NCI-H1417 treated with DMSO at 0.1 percent for 48 hours (cell line): ENCODE data around the gene GPX1.
A peak's percentile ranks its signal among the peaks of the same experiment; 100 is the strongest.
"Not testable (repeated sequence)": the region's sequence is repeated elsewhere in the genome, so short reads cannot be mapped to it uniquely, and the experiment has no call there.

Experiments
- DNase-seq: peaks from one replicate; lab custom pipeline; 2025; lab: John Stamatoyannopoulos, UW

The GPX1 gene

DNA sequence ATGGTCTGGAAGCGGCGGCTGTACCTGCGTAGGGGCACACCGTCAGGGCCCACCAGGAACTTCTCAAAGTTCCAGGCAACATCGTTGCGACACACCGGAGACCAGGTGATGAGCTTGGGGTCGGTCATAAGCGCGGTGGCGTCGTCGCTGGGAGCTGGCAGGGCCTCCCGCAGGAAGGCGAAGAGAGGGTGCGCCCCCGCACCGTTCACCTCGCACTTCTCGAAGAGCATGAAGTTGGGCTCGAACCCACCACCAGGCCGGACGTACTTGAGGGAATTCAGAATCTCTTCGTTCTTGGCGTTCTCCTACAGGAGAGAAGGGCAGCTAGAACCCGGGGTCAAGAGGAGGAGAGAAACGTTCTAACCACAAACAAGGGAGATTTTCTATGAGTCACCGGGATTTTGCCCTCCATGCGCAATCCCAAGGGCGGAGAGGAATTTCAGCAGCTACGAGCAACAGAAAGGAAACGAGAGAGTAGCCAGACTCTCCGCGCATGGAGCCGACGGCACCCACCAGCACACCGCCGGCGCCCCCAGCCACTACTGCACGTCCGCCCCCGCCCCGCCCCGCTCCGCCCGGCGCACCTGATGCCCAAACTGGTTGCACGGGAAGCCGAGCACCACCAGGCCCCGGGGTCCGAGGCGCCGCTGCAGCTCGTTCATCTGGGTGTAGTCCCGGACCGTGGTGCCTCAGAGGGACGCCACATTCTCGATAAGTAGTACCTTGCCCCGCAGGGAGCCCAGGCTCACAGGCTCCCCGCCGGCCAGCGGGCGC, 523 bp downstream of the GPX1 start:
- DNase-seq, result not testable (repeated sequence)

DNA sequence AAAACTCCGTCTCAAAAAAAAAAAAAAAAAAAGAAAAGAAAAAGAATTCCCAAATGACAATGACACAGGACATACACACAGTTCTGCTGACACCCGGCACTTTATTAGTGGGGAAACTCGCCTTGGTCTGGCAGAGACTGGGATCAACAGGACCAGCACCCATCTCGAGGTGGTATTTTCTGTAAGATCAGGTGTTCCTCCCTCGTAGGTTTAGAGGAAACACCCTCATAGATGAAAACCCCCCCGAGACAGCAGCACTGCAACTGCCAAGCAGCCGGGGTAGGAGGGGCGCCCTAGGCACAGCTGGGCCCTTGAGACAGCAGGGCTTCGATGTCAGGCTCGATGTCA, 1.1 kb downstream of the GPX1 start:
- not testable (repeated sequence) for DNase-seq

DNA sequence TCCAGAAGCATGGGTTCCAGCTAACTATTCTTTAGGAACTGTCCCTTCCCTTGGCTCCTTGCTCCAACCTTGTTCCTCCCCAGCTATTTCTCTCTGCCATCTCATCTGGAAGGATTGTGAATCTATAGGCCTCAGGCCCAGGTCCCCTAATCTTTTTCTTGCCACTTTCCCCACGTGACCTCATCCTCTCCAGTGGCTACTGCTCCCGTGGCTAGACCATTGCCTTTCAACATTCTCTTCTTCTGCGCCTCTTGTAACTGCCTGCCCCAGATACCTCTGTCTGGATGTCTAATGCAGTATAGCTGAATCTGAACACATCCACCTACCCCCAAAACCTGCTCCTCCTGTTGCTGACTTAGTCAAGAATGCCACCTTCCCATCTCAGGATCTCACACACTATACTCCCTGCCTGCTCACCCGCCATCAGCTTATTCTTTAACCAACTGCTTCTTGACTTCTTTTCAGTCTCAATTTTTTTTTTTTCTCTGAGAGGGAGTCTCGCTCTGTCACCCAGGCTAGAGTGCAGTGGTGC, 5.2 kb downstream of the GPX1 start:
- no peak for DNase-seq

DNA sequence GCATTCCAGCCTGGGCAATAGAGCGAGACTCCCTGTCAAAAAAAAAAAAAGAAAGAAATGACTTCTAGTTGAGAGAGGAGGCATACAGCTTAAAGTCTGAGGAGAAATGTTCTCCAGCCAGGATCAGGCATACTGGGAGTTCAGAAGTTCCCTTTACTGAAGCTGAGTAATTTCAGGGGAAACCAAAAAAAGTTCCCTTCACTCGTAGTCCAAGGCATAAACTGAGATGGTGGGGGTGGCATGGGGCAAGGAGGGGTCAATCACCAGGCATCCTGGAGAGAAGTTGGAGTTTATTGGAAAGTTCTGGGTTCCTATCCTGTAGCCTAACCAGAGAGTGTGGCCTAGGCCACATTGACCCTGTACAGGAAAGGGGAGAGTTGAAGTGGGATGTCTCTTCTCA, 5.9 kb downstream of the GPX1 start:
- DNase-seq, result no peak

DNA sequence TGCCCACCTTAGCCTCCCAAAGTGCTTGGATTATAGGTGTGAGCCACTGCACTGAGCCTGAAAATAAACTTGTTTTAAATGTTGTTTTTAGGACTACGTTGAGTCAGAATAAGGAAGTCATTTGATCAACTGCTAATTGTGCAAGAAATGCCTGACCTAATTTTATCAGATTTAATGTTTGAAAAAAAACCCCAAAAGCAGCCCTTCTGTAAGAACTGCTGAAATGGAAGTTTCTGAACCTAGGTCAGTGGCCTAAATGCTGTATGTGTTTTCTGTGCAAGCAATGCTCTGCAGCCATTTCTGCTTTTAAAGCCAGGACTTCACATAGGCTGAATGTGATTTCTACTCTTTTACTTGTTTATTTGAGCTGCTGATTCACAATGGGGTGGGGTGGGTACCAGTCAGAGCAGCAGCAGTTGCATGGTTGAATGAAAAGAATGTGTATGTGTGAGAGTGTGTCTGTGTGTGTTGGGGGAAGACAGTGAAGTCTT, 6.6 kb downstream of the GPX1 start:
- no peak for DNase-seq

DNA sequence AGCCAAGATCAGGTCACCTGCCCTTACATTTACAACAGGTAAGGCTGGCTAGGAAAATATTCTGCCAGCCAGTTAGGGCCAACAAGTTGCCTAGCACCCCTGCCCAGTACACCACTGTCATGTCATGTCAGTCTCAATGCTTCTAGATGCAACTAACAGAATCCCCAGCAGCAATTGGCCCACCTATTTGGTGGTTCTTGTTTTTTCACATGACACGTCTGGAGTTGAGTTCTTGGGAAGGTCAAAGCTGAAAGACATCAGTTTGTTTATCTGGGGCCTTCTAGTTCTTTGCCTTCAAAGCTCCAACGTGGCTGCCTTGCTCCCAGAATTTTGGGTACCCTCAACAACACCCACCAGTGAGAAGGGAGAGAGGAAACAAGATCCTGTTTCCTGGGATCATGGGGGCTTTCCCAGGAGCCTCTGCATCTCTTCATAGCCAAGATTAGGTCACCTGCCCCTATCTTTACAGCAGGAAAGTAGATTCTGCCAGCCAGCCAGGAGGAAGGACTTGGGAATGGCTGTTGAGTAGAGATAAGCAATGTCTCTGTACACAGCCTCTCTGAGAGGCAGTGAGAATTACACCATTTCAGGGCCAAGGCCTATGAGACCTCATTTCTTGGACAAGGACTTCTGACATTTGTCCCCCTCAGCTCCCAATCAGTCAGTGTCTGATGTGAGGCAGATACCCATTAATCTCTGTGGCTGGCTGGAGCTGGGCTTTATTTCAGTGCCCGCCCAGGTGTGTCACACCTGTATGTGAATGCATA, 8.6 kb downstream of the GPX1 start:
- no peak for DNase-seq

DNA sequence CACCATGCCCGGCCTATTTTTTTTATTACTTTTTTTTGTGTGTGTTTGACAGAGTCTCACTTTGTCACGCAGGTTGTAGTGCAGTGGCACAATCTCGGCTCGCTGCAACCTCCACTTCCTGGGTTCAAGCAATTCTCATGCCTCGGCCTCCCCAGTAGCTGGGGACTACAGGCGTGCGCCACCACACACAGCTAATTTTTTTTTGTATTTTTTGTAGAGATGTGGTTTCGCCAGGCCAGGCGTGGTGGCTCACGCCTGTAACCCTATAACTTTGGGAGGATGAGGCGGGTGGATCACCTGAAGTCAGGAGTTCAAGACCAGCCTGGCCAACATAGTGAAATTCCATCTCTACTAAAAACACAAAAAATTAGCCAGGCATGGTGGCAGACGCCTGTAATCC, 9.8 kb downstream of the GPX1 start:
- DNase-seq, result not testable (repeated sequence)

DNA sequence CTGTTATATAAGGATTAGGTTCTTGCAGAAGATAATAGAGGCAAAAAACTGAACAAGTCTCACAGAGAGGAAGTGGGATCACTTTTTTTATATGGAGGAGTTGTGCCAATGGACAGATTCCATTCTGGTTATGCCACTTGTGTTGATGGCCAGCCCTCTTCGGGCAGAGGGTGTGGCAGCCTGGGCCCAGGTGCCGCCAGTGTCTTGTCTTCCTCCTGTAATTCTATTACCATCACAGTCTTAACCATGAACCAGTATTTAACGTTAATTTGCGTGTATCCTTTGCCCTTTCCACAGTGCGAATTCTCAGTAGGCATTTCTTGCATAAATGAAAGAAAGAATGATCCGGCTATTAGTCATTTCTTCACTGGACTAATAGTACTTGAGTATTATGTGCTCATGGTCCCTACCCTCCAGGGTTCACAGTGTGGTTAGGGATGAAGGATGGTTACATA, 11.3 kb downstream of the GPX1 start:
- no peak for DNase-seq

DNA sequence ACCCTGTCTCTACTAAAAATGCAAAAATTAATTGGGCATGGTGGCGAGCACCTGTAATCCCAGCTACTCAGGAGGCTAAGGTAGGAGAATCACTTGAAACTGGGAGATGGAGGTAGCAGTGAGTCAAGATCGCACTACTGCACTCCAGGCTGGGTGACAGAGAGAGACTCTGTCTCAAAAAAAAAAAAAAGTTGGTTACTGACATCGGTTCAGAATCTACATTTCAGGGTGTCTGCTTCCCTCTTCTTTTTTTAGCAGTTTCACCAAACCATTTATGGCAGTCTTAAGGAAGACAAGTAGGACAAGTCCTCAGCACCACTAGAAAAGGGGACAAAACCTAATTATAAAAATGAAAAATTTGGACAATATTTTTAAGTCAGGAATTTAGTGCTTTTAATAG, 15.0 kb downstream of the GPX1 start:
- no peak for DNase-seq

DNA sequence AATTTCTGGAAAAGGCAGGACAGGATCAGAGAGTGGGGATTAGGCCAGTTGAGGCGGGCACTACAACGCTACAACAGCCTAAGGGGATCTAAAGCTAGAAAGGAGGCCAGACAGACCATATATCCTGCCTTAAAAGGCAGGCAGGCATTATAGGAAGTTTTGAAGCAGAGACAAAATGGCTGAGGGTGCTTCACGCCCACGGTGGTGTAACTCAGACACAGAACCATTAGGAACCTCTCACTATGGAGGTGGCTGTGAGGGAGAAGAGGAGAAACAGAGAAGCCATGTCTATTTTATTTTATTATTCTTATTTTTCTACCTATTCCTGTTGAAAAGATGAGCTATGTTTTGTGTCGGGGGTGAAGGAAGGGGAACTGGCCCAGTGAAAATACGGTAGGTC, 16.2 kb downstream of the GPX1 start:
- DNase-seq, result no peak

DNA sequence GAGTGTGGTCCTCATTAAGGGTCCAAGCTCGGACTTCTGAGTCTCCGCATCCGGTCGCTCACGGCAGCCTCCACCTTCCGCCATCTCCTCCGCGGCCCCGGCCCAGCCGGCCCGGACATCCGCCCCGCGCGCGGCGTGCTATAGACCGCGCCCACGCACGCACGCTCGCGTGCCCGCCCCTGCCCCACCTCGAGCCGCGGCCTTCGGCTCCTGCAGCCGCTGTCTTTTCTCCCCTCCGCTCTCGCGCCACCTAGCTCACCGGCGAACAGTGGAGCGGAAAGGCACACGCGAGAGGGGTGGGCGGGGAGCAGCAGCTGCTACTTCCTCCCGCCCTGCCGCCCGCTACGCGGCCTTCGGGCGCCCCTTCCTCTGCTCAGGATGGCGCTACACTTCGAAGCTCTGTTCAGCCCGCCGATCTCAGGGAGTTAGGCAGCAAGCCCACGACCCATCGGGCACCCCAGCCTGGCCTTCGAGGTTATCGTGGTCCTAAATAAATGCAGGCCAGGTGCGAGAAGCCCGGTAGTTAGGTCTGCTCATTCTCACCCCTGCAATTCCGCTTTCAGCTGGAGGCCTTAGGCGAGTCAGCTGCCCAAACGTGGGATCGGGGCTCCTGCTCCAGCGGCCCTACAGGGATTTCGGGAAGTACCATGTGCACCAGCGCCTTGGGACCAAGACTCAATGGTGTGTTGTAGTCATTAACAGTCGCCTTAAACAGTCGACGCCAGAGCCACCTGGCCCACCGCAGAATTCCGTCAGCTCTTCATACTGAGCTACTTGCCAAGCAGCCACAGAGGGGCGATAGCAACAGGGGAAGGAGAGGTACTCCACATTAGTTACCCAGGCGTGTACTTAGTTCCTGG, 18.0 kb downstream of the GPX1 start, which contains the start of gene USP4:
Gene USP4, minus strand, starts transcription at position 113 of the 860 bp plus-strand sequence. Its CDS starts 29 bp downstream, at position 84.
- DNase-seq, result peak; percentile 26

DNA sequence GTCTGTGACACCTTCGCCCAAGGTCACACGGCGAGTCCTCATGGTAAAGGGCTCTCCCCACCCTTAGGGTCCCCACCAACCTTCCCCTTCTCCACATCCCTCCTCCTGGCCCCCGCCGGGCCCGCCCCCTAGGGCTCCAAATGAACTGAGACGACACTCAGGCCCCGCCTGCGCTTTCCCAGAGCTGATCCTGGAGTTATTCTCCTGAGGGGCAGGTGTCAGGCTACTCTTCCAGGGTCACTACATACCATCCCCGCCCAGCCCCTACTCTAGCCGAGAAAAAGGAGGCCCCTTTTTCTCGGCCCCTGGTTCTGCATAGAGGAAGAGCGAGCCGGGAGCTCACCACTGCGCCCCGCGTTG, 18.6 kb downstream of the GPX1 start:
- no peak for DNase-seq

DNA sequence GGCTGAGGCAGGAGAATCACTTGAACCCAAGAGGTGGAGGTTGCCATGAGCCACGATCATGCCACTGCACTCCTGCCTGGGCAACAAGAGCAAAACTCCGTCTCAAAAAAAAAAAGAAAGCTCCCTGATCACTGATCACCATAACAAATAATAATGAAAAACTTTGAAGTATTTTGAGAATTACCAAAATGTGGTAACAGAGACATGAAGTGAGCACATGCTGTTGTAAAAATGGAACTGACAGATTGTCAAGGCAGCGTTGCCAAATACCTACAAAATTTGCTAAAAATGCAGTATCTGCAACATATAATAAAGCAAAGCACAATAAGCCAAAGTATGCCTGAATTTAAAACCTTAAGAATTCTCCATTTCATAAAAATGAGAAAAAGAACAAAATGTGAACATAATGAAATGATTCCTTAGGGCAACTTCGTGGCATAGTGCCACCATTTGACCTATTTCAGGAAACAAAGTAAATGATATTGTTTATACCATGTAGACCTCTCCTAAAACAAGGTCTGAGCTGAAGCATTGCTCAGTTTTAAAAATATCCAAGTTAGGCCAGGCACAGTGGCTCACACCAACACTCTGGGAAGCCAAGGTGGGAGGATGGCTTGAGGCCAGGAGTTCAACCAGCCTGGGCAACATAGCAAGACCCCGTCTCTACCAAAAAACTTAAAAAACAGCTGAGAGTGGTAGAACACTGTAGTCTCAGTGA, 24.1 kb downstream of the GPX1 start:
- no peak for DNase-seq

DNA sequence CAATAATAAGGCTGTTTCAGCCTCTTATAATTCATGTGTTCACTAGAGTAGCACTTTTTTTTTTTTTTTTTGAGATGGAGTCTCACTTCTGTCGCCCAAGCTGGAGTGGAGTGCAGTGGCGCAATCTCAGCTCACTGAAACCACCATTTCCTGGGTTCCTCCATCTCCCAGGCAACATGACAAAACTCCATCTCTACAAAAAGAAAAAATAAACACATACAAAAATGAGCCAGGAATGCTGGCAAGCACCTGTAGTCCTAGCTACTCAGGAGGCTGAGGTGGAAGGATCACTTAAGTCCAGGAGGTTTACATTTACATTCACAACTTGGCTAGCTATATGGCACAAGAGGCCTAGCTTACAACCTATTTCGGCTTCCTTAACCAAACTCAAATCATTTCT, 25.1 kb downstream of the GPX1 start:
- DNase-seq, result no peak

DNA sequence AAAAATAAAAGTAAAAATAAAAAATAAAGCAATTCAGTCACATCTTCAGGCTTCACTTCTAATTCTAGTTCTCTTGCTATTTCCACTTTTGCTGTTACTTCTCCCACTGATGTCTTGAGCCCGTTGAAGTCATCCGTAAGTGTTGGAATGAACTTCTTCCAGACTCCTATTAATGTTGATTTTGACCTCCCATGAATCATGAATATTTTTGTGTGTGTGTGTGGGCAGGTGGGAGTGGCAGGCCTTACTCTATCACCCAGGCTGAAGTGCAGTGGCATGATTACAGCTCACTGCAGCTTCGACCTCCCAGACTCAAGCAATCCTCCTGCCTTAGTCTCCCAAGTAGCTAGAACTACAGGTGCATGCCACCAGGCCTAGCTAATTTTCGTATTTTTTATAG, 29.0 kb downstream of the GPX1 start:
- DNase-seq, result no peak

DNA sequence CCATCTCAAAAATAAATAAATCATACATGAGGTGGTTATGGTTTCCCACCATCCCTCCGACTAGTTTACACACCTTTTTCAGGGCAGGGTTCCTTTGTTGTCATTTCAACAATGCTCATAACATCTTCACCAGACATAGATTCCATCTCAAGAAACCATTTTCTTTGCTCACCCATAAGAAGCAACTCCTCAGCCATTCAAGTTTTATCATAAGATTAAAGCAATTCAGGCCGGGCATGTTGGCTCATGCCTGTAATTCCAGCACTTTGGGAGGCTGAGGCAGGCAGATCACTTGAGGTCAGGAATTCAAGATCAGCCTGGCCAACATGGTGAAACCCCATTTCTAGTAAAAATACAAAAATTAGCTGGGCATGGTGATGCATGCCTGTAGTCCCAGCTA, 29.8 kb downstream of the GPX1 start:
- DNase-seq, result not testable (repeated sequence)

DNA sequence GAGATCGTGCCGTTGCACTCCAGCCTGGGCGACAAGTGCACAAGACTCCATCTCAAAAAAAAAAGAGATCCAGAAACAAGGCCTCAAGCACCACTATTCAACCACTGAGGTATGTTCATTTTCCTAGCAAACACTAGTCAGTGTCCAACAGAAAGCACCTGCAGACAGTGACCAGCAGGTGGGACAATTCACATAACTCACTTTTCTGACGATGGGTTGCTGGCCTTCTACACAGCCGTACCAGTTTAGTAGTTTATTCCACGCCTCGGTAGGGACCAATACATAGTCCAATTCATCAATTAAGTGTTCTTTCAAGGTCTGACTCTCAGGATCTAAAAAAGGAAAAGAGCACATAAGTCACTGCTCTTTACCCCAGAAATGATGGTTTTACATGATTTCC, 30.7 kb downstream of the GPX1 start:
- DNase-seq, result no peak

DNA sequence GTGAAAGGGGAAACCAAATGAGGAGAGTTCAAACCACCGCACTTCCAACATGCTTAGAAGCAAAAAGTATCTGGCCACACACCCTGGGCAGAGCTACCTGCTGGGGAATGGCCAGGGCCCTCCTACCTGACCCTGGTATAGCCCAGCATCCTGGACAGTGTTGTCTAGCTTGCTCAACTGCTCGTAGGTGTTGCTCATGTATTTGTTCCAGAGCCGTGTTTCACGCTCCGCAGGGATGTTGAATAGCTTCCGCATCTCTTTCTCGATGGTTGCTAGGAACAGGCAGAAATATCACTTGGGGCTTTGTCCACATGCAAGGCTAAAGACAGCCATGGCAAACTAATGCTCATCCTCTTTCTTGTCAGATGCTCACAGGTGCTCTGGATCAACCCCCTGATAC, 33.4 kb downstream of the GPX1 start:
- no peak for DNase-seq

DNA sequence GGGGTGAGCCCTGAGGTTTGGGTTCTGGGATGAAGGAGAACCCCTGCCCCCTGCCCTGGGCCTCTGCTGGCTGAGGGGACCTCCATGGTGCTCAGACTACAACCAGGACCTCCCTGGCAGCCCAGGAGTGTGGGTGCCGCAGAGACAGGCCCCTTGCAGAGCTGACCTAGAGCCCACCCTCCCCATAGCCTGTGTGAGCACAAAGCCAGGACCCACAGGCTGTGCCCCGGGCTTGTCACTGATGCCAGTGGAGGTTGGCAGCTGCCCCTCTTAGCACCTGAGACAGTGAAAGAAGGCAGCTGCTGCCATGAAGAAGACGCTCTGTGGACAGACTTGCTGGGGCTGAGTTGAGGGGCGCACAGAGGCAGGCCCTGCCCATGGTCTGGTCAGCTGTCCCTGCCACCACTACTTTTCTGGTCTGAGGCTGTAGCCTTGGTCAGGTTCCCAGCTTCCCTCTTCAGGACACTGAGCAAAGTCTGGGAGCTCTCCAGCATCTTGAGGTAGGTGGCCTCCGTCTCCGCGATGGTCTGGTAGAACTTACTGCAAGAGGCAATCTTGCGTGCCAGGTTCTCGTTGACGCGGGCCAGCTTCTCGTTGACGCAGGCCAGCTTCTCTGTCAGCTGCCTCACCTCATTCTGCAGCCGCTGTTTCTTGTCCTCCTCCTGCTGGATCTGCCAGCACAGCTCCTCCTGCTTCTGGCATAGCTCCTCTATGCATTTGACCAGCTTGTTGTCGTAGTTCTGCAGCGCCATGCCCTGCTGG, 41.3 kb downstream of the GPX1 start:
- DNase-seq, result no peak

DNA sequence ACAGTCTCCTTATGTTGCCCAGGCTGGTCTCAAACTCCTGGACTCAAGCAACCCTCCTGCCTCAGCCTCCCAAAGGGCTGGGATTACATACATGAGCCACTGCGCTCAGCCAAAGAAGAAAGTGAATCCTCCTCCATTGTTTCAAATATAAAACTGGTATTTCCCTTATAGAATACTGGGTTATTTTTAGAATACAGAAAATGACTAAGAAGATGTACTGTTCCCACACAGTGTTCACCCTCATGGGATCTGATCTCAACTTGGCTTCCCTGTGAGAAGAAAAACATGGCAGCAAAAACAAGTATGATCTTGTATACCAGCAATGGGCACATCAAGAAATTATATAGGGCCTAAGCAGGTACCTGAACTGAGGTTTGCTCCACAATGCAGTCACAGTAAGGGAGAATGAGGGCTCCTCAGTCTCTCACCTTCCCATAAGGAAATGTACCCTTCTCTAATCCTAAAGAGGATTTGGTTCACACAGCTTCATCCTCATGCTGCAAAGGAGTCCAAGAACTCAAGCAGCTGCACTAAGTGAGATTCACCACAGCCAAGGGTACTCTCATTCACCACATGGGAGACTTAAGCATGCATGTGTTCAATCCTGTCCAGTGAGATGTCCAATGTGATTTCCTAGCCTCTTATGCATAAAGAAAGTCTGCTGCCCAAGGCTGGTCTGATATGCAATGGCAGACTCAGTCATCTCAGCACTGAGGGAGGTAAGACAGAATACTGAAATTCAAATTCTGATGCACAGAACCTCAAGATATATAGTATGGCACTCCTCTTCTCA, 44.1 kb downstream of the GPX1 start:
- no peak for DNase-seq
